K562 (cell line): Measurements from ENCODE around the gene MEAK7. TPM values are rescaled to one million over a fixed set of nuclear protein-coding genes. Genes with fewer than 3 reads are reported as not detected.

ENCODE experiments used
- CEBPB ChIP-seq: fragments of 450-650 bp; IDR thresholded peaks from 2 replicates; pipeline ENCODE4 v1.6.1; 2016; ENCODE audit warnings: missing genetic modification characterization, missing compliant biosample characterization
- KLF6 ChIP-seq: fragments of 250-450 bp; sonication (Bioruptor Pico); IDR thresholded peaks from 2 replicates; pipeline ENCODE4 v1.4.0; 2020; ENCODE audit warnings: mild to moderate bottlenecking, moderate library complexity, borderline replicate concordance
- NEUROD1 ChIP-seq: fragments of 150-350 bp; IDR thresholded peaks from 2 replicates; pipeline ENCODE4 v1.6.1; 2014; ENCODE audit warnings: borderline replicate concordance, low read length, low read depth; ENCODE audit not compliant: partially characterized antibody
- PHF20 ChIP-seq: fragments of 450-650 bp; IDR thresholded peaks from 2 replicates; pipeline ENCODE4 v1.6.1; 2018; ENCODE audit not compliant: partially characterized antibody
- SMC3 ChIP-seq: conservative IDR thresholded peaks from 2 replicates; pipeline ENCODE4 v1.6.1; 2011; ENCODE audit warnings: low read depth, low read length, improper control_type of control experiment; ENCODE audit not compliant: insufficient read depth
- SRSF7 ChIP-seq: fragments of 200-400 bp; formaldehyde crosslinking; optimal IDR thresholded peaks from 2 replicates; pipeline ENCODE3; 2017; ENCODE audit warnings: mild to moderate bottlenecking, low read depth, low read length
- XRCC3 ChIP-seq: fragments of 450-650 bp; IDR thresholded peaks from 2 replicates; pipeline ENCODE4 v1.6.1; 2017; ENCODE audit warnings: mild to moderate bottlenecking, moderate library complexity
- ZNF12 ChIP-seq: sonication (generic); formaldehyde crosslinking; IDR thresholded peaks from 2 replicates; pipeline ENCODE4 v1.4.0; 2020; ENCODE audit warnings: mild to moderate bottlenecking, missing genetic modification reagents
- ZNF121 ChIP-seq: sonication (generic); formaldehyde crosslinking; conservative IDR thresholded peaks from 2 replicates; pipeline ENCODE4 v1.8.0; 2022; ENCODE audit warnings: missing genetic modification reagents
- ZNF561 ChIP-seq: fragments of 450-650 bp; formaldehyde crosslinking; conservative IDR thresholded peaks from 2 replicates; pipeline ENCODE4 v1.4.0; 2020; ENCODE audit warnings: mild to moderate bottlenecking, moderate library complexity
- ZNF76 ChIP-seq: fragments of 250-450 bp; sonication (Bioruptor Pico); IDR thresholded peaks from 2 replicates; pipeline ENCODE4 v1.4.0; 2020; ENCODE audit warnings: mild to moderate bottlenecking, moderate library complexity, borderline replicate concordance
- polyA plus RNA-seq, 8 experiments: library from polyadenylated mRNA; depleted of rRNA in 4 of 8; stranded (reverse) in 5 of 8; unstranded in 3 of 8; fragments of >200 nt; fragmentation: Nextera tagmentation in 2 of 8; fragmentation: Illumina TruSeq in 1 of 8; extraction: Ambion mirVana in 2 of 8; extraction: Trizol in 1 of 8; gene quantifications; 2 replicates each; pipeline versions ENCODE4 v1.2.1 to v1.2.3, GENCODE V29; 2011 to 2014; ENCODE audit warnings: inconsistent platforms in 1 of 8, missing spikeins in 1 of 8
- total RNA-seq, 7 experiments: library from RNA; depleted of rRNA in 6 of 7; stranded (reverse); fragments of >200 nt in 6 of 7; fragmentation: Illumina TruSeq in 2 of 7; extraction: Trizol in 2 of 7; gene quantifications; 2 replicates each; pipeline versions ENCODE4 v1.2.1 to v1.2.3, GENCODE V29; 2011 to 2021; ENCODE audit warnings: low replicate concordance in 1 of 7
- TF ChIP-seq, protein P1 (sequence below): IDR thresholded peaks from 2 replicates; pipeline ENCODE4 v1.6.1; 2016; ENCODE audit warnings: missing genetic modification characterization, missing compliant biosample characterization
- TF ChIP-seq, protein P2 (sequence below): sonication (generic); formaldehyde crosslinking; IDR thresholded peaks from 2 replicates; pipeline ENCODE4 v1.5.0; 2020; ENCODE audit warnings: missing genetic modification reagents
- TF ChIP-seq, protein P3 (sequence below): fragments of 450-650 bp; IDR thresholded peaks from 2 replicates; pipeline ENCODE4 v1.6.1; 2016; ENCODE audit warnings: mild to moderate bottlenecking, moderate library complexity

MEAK7 gene
- total and polyA plus RNA-seq, 9 of the 15 experiments (the other 6 are each of a cell fraction or from before 2014, with no cell fraction given): 1.4 to 14.5 (median 6.3) TPM

DNA sequence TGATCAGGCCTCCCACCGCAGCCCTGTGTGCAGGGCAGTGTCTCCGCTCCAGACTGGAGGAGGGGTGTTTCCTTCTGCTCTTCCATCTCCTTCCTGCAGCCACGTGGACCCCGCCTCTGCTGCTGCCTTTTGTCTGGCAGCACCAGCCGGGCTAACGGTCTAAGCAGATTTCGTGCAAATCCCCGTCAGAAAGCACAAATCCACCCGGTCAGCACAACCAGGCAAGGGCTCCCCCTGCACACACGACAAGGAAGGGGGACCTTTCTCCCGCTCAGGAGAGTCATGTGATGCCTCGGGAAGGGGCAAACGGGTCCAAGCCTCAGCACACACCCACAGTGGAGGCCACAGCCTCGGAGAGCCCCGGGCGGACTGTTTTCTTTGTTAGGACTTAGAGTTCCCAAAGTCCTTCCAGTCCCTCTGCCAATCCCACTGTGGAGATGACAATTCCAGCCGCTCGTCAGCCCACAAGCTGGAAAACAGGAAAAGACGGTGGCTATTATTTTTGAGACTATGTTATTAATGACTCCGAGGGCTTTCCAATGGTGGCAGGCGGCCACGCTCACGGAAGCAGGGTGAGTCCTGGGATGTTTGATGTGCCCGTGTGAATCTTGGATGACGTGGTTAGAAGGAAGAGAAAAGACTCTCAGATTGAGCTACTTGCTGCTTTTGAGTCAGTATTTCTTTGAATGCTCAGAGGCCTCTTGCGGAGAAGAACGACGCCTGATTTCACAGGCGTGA lies 22.5 kb upstream of the MEAK7 start (continued):
- TF ChIP-seq, protein P1, sequence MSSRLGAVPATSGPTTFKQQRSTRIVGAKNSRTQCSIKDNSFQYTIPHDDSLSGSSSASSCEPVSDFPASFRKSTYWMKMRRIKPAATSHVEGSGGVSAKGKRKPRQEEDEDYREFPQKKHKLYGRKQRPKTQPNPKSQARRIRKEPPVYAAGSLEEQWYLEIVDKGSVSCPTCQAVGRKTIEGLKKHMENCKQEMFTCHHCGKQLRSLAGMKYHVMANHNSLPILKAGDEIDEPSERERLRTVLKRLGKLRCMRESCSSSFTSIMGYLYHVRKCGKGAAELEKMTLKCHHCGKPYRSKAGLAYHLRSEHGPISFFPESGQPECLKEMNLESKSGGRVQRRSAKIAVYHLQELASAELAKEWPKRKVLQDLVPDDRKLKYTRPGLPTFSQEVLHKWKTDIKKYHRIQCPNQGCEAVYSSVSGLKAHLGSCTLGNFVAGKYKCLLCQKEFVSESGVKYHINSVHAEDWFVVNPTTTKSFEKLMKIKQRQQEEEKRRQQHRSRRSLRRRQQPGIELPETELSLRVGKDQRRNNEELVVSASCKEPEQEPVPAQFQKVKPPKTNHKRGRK (tag): no peak
- no peak for TF ChIP-seq ZNF121
- no peak for TF ChIP-seq ZNF561 (CRISPR knock-in tag)
- no peak for TF ChIP-seq ZNF12 (CRISPR knock-in tag)
- no peak for TF ChIP-seq CEBPB (tag)
- TF ChIP-seq SRSF7: no peak
- TF ChIP-seq ZNF76 (CRISPR knock-in tag): no peak
- TF ChIP-seq, protein P2, sequence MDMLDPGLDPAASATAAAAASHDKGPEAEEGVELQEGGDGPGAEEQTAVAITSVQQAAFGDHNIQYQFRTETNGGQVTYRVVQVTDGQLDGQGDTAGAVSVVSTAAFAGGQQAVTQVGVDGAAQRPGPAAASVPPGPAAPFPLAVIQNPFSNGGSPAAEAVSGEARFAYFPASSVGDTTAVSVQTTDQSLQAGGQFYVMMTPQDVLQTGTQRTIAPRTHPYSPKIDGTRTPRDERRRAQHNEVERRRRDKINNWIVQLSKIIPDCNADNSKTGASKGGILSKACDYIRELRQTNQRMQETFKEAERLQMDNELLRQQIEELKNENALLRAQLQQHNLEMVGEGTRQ (CRISPR knock-in tag): 0 out of 2 replicates have a peak, but pooled peaks have one; percentile 8
- no peak for TF ChIP-seq XRCC3
- TF ChIP-seq SMC3: no peak
- no peak for TF ChIP-seq NEUROD1
- no peak for TF ChIP-seq PHF20
- TF ChIP-seq KLF6: no peak
- TF ChIP-seq, protein P3, sequence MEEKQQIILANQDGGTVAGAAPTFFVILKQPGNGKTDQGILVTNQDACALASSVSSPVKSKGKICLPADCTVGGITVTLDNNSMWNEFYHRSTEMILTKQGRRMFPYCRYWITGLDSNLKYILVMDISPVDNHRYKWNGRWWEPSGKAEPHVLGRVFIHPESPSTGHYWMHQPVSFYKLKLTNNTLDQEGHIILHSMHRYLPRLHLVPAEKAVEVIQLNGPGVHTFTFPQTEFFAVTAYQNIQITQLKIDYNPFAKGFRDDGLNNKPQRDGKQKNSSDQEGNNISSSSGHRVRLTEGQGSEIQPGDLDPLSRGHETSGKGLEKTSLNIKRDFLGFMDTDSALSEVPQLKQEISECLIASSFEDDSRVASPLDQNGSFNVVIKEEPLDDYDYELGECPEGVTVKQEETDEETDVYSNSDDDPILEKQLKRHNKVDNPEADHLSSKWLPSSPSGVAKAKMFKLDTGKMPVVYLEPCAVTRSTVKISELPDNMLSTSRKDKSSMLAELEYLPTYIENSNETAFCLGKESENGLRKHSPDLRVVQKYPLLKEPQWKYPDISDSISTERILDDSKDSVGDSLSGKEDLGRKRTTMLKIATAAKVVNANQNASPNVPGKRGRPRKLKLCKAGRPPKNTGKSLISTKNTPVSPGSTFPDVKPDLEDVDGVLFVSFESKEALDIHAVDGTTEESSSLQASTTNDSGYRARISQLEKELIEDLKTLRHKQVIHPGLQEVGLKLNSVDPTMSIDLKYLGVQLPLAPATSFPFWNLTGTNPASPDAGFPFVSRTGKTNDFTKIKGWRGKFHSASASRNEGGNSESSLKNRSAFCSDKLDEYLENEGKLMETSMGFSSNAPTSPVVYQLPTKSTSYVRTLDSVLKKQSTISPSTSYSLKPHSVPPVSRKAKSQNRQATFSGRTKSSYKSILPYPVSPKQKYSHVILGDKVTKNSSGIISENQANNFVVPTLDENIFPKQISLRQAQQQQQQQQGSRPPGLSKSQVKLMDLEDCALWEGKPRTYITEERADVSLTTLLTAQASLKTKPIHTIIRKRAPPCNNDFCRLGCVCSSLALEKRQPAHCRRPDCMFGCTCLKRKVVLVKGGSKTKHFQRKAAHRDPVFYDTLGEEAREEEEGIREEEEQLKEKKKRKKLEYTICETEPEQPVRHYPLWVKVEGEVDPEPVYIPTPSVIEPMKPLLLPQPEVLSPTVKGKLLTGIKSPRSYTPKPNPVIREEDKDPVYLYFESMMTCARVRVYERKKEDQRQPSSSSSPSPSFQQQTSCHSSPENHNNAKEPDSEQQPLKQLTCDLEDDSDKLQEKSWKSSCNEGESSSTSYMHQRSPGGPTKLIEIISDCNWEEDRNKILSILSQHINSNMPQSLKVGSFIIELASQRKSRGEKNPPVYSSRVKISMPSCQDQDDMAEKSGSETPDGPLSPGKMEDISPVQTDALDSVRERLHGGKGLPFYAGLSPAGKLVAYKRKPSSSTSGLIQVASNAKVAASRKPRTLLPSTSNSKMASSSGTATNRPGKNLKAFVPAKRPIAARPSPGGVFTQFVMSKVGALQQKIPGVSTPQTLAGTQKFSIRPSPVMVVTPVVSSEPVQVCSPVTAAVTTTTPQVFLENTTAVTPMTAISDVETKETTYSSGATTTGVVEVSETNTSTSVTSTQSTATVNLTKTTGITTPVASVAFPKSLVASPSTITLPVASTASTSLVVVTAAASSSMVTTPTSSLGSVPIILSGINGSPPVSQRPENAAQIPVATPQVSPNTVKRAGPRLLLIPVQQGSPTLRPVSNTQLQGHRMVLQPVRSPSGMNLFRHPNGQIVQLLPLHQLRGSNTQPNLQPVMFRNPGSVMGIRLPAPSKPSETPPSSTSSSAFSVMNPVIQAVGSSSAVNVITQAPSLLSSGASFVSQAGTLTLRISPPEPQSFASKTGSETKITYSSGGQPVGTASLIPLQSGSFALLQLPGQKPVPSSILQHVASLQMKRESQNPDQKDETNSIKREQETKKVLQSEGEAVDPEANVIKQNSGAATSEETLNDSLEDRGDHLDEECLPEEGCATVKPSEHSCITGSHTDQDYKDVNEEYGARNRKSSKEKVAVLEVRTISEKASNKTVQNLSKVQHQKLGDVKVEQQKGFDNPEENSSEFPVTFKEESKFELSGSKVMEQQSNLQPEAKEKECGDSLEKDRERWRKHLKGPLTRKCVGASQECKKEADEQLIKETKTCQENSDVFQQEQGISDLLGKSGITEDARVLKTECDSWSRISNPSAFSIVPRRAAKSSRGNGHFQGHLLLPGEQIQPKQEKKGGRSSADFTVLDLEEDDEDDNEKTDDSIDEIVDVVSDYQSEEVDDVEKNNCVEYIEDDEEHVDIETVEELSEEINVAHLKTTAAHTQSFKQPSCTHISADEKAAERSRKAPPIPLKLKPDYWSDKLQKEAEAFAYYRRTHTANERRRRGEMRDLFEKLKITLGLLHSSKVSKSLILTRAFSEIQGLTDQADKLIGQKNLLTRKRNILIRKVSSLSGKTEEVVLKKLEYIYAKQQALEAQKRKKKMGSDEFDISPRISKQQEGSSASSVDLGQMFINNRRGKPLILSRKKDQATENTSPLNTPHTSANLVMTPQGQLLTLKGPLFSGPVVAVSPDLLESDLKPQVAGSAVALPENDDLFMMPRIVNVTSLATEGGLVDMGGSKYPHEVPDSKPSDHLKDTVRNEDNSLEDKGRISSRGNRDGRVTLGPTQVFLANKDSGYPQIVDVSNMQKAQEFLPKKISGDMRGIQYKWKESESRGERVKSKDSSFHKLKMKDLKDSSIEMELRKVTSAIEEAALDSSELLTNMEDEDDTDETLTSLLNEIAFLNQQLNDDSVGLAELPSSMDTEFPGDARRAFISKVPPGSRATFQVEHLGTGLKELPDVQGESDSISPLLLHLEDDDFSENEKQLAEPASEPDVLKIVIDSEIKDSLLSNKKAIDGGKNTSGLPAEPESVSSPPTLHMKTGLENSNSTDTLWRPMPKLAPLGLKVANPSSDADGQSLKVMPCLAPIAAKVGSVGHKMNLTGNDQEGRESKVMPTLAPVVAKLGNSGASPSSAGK: 0 out of 2 replicates have a peak, but pooled peaks have one; percentile 31
